ENCODE measurements around the gene POLR1E.

GRCh38 chr9:37453827-37454226 is 31.9 kb upstream of the POLR1E start:
- TF ChIP-seq SUZ12 (IDR thresholded peaks at IDR 0.05; ENCODE audit: extremely low read depth, insufficient read depth, insufficient read length) (no peak), ZNF274 (IDR thresholded peaks at IDR 0.05; ENCODE audit: low read depth, low read length) (no peak)
